Heart right ventricle (tissue), 16 donors: ENCODE measurements around the gene KCNJ3. TPM values are rescaled to one million over a fixed set of nuclear protein-coding genes. Genes with fewer than 3 reads are reported as not detected.
A peak's percentile ranks its signal among the peaks of the same experiment; 100 is the strongest.

Source experiments
- ATAC-seq, 8 donors: fragments of 200-7000 bp; cut with Tn5 transposase; one replicate each; pipeline ENCODE4 v1.9.1; 2020; ENCODE audit warnings: mild to moderate bottlenecking in 8 of 8, moderate library complexity in 8 of 8, moderate number of reproducible peaks in 1 of 8
- DNase-seq, 2 donors: peaks; one replicate each; pipeline ENCODE4 v3.0.0-alpha.2; 2020
- H3K27ac ChIP-seq, 10 donors: fragments of 200-600 bp; sonication (generic) in 2 of 10; one replicate each; pipeline versions ENCODE4 v1.5.0 to v1.8.0; 2020 to 2022; ENCODE audit warnings: mild to moderate bottlenecking in 3 of 10
- H3K27me3 ChIP-seq, 7 donors: fragments of 200-600 bp; one replicate each; pipeline ENCODE4 v1.8.0; 2021 to 2022; ENCODE audit warnings: mild to moderate bottlenecking in 2 of 7
- H3K36me3 ChIP-seq, 9 donors: fragments of 200-600 bp; sonication (generic) in 1 of 9; one replicate each; pipeline versions ENCODE4 v1.5.0 to v1.8.0; 2020 to 2022; ENCODE audit warnings: mild to moderate bottlenecking in 2 of 9
- H3K4me1 ChIP-seq, 9 donors: fragments of 200-600 bp; sonication (generic) in 1 of 9; one replicate each; pipeline versions ENCODE4 v1.5.0 to v1.8.0; 2020 to 2022; ENCODE audit warnings: mild to moderate bottlenecking in 4 of 9
- H3K4me3 ChIP-seq, 10 donors: fragments of 200-600 bp; sonication (generic) in 2 of 10; one replicate each; pipeline versions ENCODE4 v1.5.0 to v1.8.0; 2020 to 2022; ENCODE audit warnings: mild to moderate bottlenecking in 7 of 10, moderate library complexity in 2 of 10
- H3K9me3 ChIP-seq, 11 donors: fragments of 200-600 bp in 10 of 11; sonication (generic) in 2 of 11; one replicate each; pipeline versions ENCODE4 v1.5.0 to v1.8.0; 2013 to 2022; ENCODE audit warnings: mild to moderate bottlenecking in 2 of 11, control low read depth in 1 of 11, moderate library complexity in 1 of 11
- CTCF ChIP-seq, 9 donors: fragments of 200-600 bp; sonication (generic) in 2 of 9; IDR thresholded peaks; one replicate each; pipeline versions ENCODE4 v1.5.0 to v1.8.0; 2021 to 2022; ENCODE audit warnings: antibody characterized with exemption in 9 of 9, mild to moderate bottlenecking in 5 of 9, moderate library complexity in 1 of 9
- whole genome bisulfite sequencing, 2 donors: extraction: QIAGEN DNeasy Blood & Tissue Kit; methylation state at CpG; one replicate each; pipeline ENCODE4 v1.1.7; 2013; ENCODE audit warnings: inconsistent platforms in 1 of 2; 5-methylcytosine and 5-hydroxymethylcytosine counted together
- intact Hi-C, 10 donors: fragments of 100-400 bp; cut with DNase I; formaldehyde crosslinking; loops; one replicate each; pipeline versions ENCODE4 v1.11.1 to v1.14.2; 2022
- polyA plus RNA-seq, 2 donors: library from polyadenylated mRNA; stranded (reverse); fragments of 200-250 nt; gene quantifications; one replicate each; pipeline ENCODE4 v1.2.3, GENCODE V29; 2013
- total RNA-seq, 10 donors: library from RNA; stranded (reverse); fragmentation: NEBNext Ultra II Directional in 3 of 10; extraction: Animal tissue kit (Norgen Biotek cat#: 25700) in 3 of 10; gene quantifications; one replicate each; pipeline versions ENCODE4 v1.2.1 to v1.2.4, GENCODE V29; 2021 to 2023
- donor health status: Arrhythmogenic right ventricular cardiomyopathy.
- donor health status: ischemic (EF 13 %, LVEDD 7.1; RV severe dilation, severe dysfunction).
- donor health status: healthy with polysubstance abuse.
- donor health status: DM: no; HTN: yes; CAD: no.
- donor health status: DM: no; HTN: no; CAD: no.
- donor health status: ischemic (EF 25% LVEDD 6.9; RV normal size, moderate dysfunction).
- donor health status: ischemic (EF 25% LVEDD 5.7; RV mildly dilated, moderate dysfunction).
- donor health status: healthy.
- donor health status: DM: yes; HTN: yes; CAD: no.
- donor health status: Ischemic cardiomyopathy.
- donor health status: ischemic (EF 35%, LVEDD 5.7; RV mildly dilated, moderate dysfunction).
- donor health status: nonischemic (EF 11% LVEDD 7.7; RV severe dilation, severe dysfunction).
- donor health status: DM: yes; HTN: yes; CAD: no.
- donor health status: PGD.
- donor health status: ischemic (EF 29% LVEDD 5.4; RV normal size, mild dysfunction).
- donor health status: nonischemic (EF 23%, LVEDD 6.1; RV moderate dilation, normal function).

The KCNJ3 gene
- total and polyA plus RNA-seq, 12 donors, result 0.01 to 4.7 (median 1.5) TPM

GRCh38 chr2:154694881-154695280 lies 3.6 kb upstream of the KCNJ3 start:
- H3K4me3 ChIP-seq, result no peak overlapping the region
- TF ChIP-seq CTCF (IDR thresholded peaks at IDR 0.05), result no peak
- DNase-seq (no peak), ATAC-seq (no peak)
- intact Hi-C loops, result no loop called here
- H3K4me1 ChIP-seq, result peaks cover 0 to 29% (median 13%) of the 10 kb centered on the region in 9 donors
- no peaks in the 10 kb centered on the region for H3K9me3 ChIP-seq
- peaks cover 0 to 43% (median 36%) of the 10 kb centered on the region in 7 donors for H3K27me3 ChIP-seq
- H3K27ac ChIP-seq, result no peak overlapping the region
- no peaks in the 10 kb centered on the region for H3K36me3 ChIP-seq
- WGBS, 2 donors, result 86 to 91% methylated on average over 3 of the region's 3 CpGs

- no peak for DNase-seq
- no peak for ATAC-seq
- H3K27ac ChIP-seq, result no peak overlapping the region
- TF ChIP-seq CTCF (IDR thresholded peaks at IDR 0.05), result no peak
- H3K9me3 ChIP-seq, result no peaks in the 10 kb centered on the region
- peaks cover 0 to 47% (median 38%) of the 10 kb centered on the region in 7 donors for H3K27me3 ChIP-seq
- H3K4me3 ChIP-seq, result no peak overlapping the region
- WGBS, 2 donors, result 70 to 78% methylated on average over 4 of the region's 4 CpGs
- peaks cover 0 to 29% (median 13%) of the 10 kb centered on the region in 9 donors for H3K4me1 ChIP-seq
- intact Hi-C loops, result no loop called here
- no peaks in the 10 kb centered on the region for H3K36me3 ChIP-seq
Observed at GRCh38 chr2:154696369-154696768, 2.1 kb upstream of the KCNJ3 start.

- Histone ChIP-seq H3K27me3 (peaks cover 0 to 47% (median 38%) of the 10 kb centered on the region in 7 donors), H3K9me3 (no peaks in the 10 kb centered on the region), H3K36me3 (no peaks in the 10 kb centered on the region), H3K4me1 (peaks cover 0 to 29% (median 13%) of the 10 kb centered on the region in 9 donors), H3K4me3 (peak overlapping the region in 9 of 10 donors; percentile 30 to 58 (median 43)), H3K27ac (peak overlapping the region in 1 of 10 donors; percentile 7)
- TF ChIP-seq CTCF (IDR thresholded peaks at IDR 0.05), result no peak
- intact Hi-C loops, result no loop called here
- ATAC-seq, result no peak
- WGBS, 2 donors, result 28 to 29% methylated on average over 8 of the region's 8 CpGs
- no peak for DNase-seq
Observed at GRCh38 chr2:154696810-154697417, 1.6 kb upstream of the KCNJ3 start.

- H3K36me3 ChIP-seq, result no peaks in the 10 kb centered on the region
- intact Hi-C loops, result no loop called here
- peak overlapping the region; percentile 20 to 58 (median 42) for H3K4me3 ChIP-seq
- peaks cover 0 to 29% (median 13%) of the 10 kb centered on the region in 9 donors for H3K4me1 ChIP-seq
- DNase-seq, result peak in 1 of 2 donors; percentile 16
- H3K27ac ChIP-seq, result peak overlapping the region in 1 of 10 donors; percentile 7
- peaks cover 0 to 47% (median 38%) of the 10 kb centered on the region in 7 donors for H3K27me3 ChIP-seq
- peak; percentile 30 to 63 (median 60) for ATAC-seq
- no peak for TF ChIP-seq CTCF (IDR thresholded peaks at IDR 0.05)
- WGBS, 2 donors, result 1% methylated on average over 69 of the region's 69 CpGs
- no peaks in the 10 kb centered on the region for H3K9me3 ChIP-seq
Observed at GRCh38 chr2:154697418-154698252, 860 bp upstream of the KCNJ3 start.
